HEK293T (cell line): Measurements from ENCODE around the gene ERP29.

Experiments used
- CTCF ChIA-PET: fragments of 350-600 bp; formaldehyde crosslinking; extraction: SDS; loops from one replicate; lab custom pipeline; 2021; ENCODE audit warnings: antibody characterized with exemption, inconsistent platforms; lab: Yijun Ruan, JAX
- POLR2A ChIA-PET: fragments of 350-600 bp; formaldehyde crosslinking; extraction: SDS; loops from one replicate; lab custom pipeline; 2020; ENCODE audit warnings: antibody characterized with exemption, inconsistent platforms; lab: Yijun Ruan, JAX
- DNase-seq: peaks from one replicate; pipeline ENCODE4 v3.0.0; 2012; ENCODE audit warnings: mixed read lengths; ENCODE audit errors: extremely low spot score
- ARNT ChIP-seq: fragments of 450-650 bp; IDR thresholded peaks from 2 replicates; pipeline ENCODE4 v1.6.1; 2017; ENCODE audit warnings: mild to moderate bottlenecking
- BHLHE40 ChIP-seq: fragments of 450-650 bp; IDR thresholded peaks from 2 replicates; pipeline ENCODE4 v1.6.1; 2016; ENCODE audit warnings: mild to moderate bottlenecking, moderate library complexity, borderline replicate concordance
- CTBP1 ChIP-seq: fragments of 450-650 bp; IDR thresholded peaks from 2 replicates; pipeline ENCODE4 v1.6.1; 2016; ENCODE audit warnings: borderline replicate concordance
- ELF4 ChIP-seq: fragments of 450-650 bp; IDR thresholded peaks from 2 replicates; pipeline ENCODE4 v1.6.1; 2017; ENCODE audit warnings: antibody characterized with exemption
- FOXA1 ChIP-seq: fragments of 450-650 bp; IDR thresholded peaks from 2 replicates; pipeline ENCODE4 v1.6.1; 2016; ENCODE audit warnings: mild to moderate bottlenecking
- FOXK2 ChIP-seq: fragments of 450-650 bp; IDR thresholded peaks from 2 replicates; pipeline ENCODE4 v1.6.1; 2016; ENCODE audit warnings: mild to moderate bottlenecking
- FOXM1 ChIP-seq: fragments of 450-650 bp; IDR thresholded peaks from 2 replicates; pipeline ENCODE4 v1.6.1; 2017; ENCODE audit warnings: mild to moderate bottlenecking, borderline replicate concordance
- HDGF ChIP-seq: fragments of 450-650 bp; IDR thresholded peaks from 2 replicates; pipeline ENCODE4 v1.6.1; 2017; ENCODE audit warnings: antibody characterized with exemption, borderline replicate concordance
- L3MBTL2 ChIP-seq: fragments of 450-650 bp; conservative IDR thresholded peaks from 2 replicates; pipeline ENCODE4 v1.6.1; 2016; ENCODE audit warnings: mild to moderate bottlenecking
- LEF1 ChIP-seq: fragments of 450-650 bp; IDR thresholded peaks from 2 replicates; pipeline ENCODE4 v1.6.1; 2017; ENCODE audit warnings: mild to moderate bottlenecking, borderline replicate concordance
- NFRKB ChIP-seq: fragments of 450-650 bp; IDR thresholded peaks from 2 replicates; pipeline ENCODE4 v1.6.1; 2016; ENCODE audit warnings: mild to moderate bottlenecking, moderate library complexity
- PKNOX1 ChIP-seq: fragments of 450-650 bp; IDR thresholded peaks from 2 replicates; pipeline ENCODE4 v1.6.1; 2016
- SP1 ChIP-seq: fragments of 450-650 bp; IDR thresholded peaks from 2 replicates; pipeline ENCODE4 v1.6.1; 2017
- SUZ12 ChIP-seq: fragments of 450-650 bp; IDR thresholded peaks from 2 replicates; pipeline ENCODE4 v1.6.1; 2016; ENCODE audit warnings: mild to moderate bottlenecking
- TARDBP ChIP-seq: fragments of 450-650 bp; IDR thresholded peaks from 2 replicates; pipeline ENCODE4 v1.6.1; 2016
- ZNF384 ChIP-seq: fragments of 450-650 bp; IDR thresholded peaks from 2 replicates; pipeline ENCODE4 v1.6.1; 2016

ERP29 gene

GRCh38 chr12:112000820-112001219 is 12.4 kb upstream of the ERP29 start:
- POLR2A ChIA-PET, result interaction anchor here (1.7 kb wide), 1 partner anchor 13 kb away, joined by 7 read pairs; the partner anchor contains the start of gene ERP29
- no peak for TF ChIP-seq SP1
- TF ChIP-seq L3MBTL2, result no peak
- no peak for TF ChIP-seq ZNF384
- no peak for TF ChIP-seq NFRKB
- no peak for TF ChIP-seq CTBP1
- no peak for TF ChIP-seq ELF4
- no peak for TF ChIP-seq HDGF
- TF ChIP-seq FOXM1, result no peak
- TF ChIP-seq ARNT, result no peak
- no peak for TF ChIP-seq FOXK2
- TF ChIP-seq PKNOX1, result no peak
- no peak for TF ChIP-seq FOXA1
- no peak for TF ChIP-seq LEF1
- no peak for TF ChIP-seq BHLHE40
- no peak for TF ChIP-seq SUZ12
- TF ChIP-seq TARDBP, result no peak
- CTCF ChIA-PET, result no interaction called here
- no peak for DNase-seq

GRCh38 chr12:112001576-112001975 is 11.7 kb upstream of the ERP29 start:
- CTCF ChIA-PET, result interaction anchor here (0.6 kb wide), 1 partner anchor 25 kb away, joined by 3 read pairs; no protein-coding TSS in a partner anchor
- POLR2A ChIA-PET, result interaction anchor here (1.7 kb wide), 1 partner anchor 12 kb away, joined by 7 read pairs; the partner anchor contains the start of gene ERP29
- TF ChIP-seq FOXA1 (no peak), ZNF384 (no peak), ARNT (no peak), NFRKB (no peak), BHLHE40 (no peak), ELF4 (no peak), FOXK2 (no peak), CTBP1 (no peak), SUZ12 (no peak), LEF1 (no peak), HDGF (no peak), PKNOX1 (no peak), FOXM1 (no peak), TARDBP (no peak)
- DNase-seq, result no peak

GRCh38 chr12:112004041-112004440 is 9.2 kb upstream of the ERP29 start:
- no peak for DNase-seq
- ChIA-PET POLR2A (interaction anchor here (3.0 kb wide), 1 partner anchor 9 kb away, joined by 26 read pairs; the partner anchor contains the start of genes ERP29 and TMEM116), CTCF (no interaction called here)
- TF ChIP-seq SP1 (no peak), BHLHE40 (no peak), CTBP1 (no peak), FOXA1 (no peak), FOXK2 (no peak)

GRCh38 chr12:112005419-112006395 is 7.5 kb upstream of the ERP29 start:
- TF ChIP-seq TARDBP (no peak), FOXM1 (no peak), PKNOX1 (no peak), SUZ12 (no peak), SP1 (no peak), ELF4 (no peak), LEF1 (no peak), BHLHE40 (no peak), NFRKB (no peak), ZNF384 (no peak), L3MBTL2 (no peak), CTBP1 (no peak)
- ChIA-PET POLR2A (interaction anchor here (1.2 kb wide), 1 partner anchor 8 kb away, joined by 4 read pairs; no protein-coding TSS in a partner anchor), CTCF (no interaction called here)
- peak; percentile 31 for DNase-seq

GRCh38 chr12:112007945-112008344 is 5.3 kb upstream of the ERP29 start:
- TF ChIP-seq NFRKB, result no peak
- no peak for TF ChIP-seq ARNT
- no peak for TF ChIP-seq SUZ12
- TF ChIP-seq FOXA1, result no peak
- TF ChIP-seq HDGF, result no peak
- TF ChIP-seq PKNOX1, result no peak
- no peak for TF ChIP-seq SP1
- TF ChIP-seq FOXK2, result no peak
- DNase-seq, result no peak
- CTCF ChIA-PET, result no interaction called here
- POLR2A ChIA-PET, result no interaction called here
